Vagina (tissue), 2 donors: ENCODE results near the gene PRRC2B.

Experiments
- CTCF ChIP-seq, 3 experiments: fragments of 450-650 bp in 2 of 3; fragments of 200-600 bp in 1 of 3; sonication (generic) in 1 of 3; IDR thresholded peaks; one replicate each; pipeline ENCODE4 v1.5.1; 2017 to 2019; ENCODE audit warnings: antibody characterized with exemption in 3 of 3, mild to moderate bottlenecking in 2 of 3, moderate library complexity in 2 of 3
- POLR2A ChIP-seq, 2 donors: fragments of 450-650 bp; IDR thresholded peaks; one replicate each; pipeline ENCODE4 v1.6.1; 2017; ENCODE audit warnings: antibody characterized with exemption in 2 of 2, mild to moderate bottlenecking in 2 of 2, moderate library complexity in 2 of 2
- POLR2AphosphoS5 ChIP-seq, 2 donors: sonication (generic); formaldehyde crosslinking; IDR thresholded peaks; one replicate each; pipeline ENCODE4 v1.9.0; 2017; ENCODE audit warnings: antibody characterized with exemption in 2 of 2, mild to moderate bottlenecking in 2 of 2, low read depth in 1 of 2; ENCODE audit not compliant: insufficient read depth in 1 of 2

GRCh38 chr9:131387394-131387793 lies 6.5 kb upstream of the PRRC2B start:
- TF ChIP-seq CTCF (IDR thresholded peaks at IDR 0.05) (no peak), POLR2AphosphoS5 (IDR thresholded peaks at IDR 0.05; ENCODE audit: insufficient read depth in 1 of 2, low read depth in 1 of 2) (no peak), POLR2A (IDR thresholded peaks at IDR 0.05) (no peak)
